OCI-LY3 (cell line): ENCODE measurements around the gene MLXIP.

ENCODE experiments used
- H2AFZ ChIP-seq: fragments of 200-600, 300-600 bp; shearing (Covaris generic); 2 replicates; pipeline ENCODE4 v1.6.0; 2014; ENCODE audit warnings: antibody characterized with exemption, low read depth, low read length
- H3K27ac ChIP-seq: fragments of 200-600, 300-600 bp; sonication (generic); 2 replicates; pipeline ENCODE4 v1.5.1; 2014; ENCODE audit warnings: mild to moderate bottlenecking, low read length, moderate library complexity, mixed read lengths
- H3K27me3 ChIP-seq: fragments of 200-600, 300-600 bp; sonication (generic); 2 replicates; pipeline ENCODE4 v1.6.1; 2014; ENCODE audit warnings: low read depth, low read length, mixed read lengths
- H3K36me3 ChIP-seq: fragments of 200-600, 300-600 bp; sonication (generic); replicated peaks from 2 replicates; pipeline ENCODE3; 2014; ENCODE audit warnings: low read depth, low read length, mixed read lengths
- H3K4me1 ChIP-seq: fragments of 300-600, 200-600 bp; sonication (generic); 2 replicates; pipeline ENCODE4 v1.6.1; 2014; ENCODE audit warnings: low read length, mixed read lengths
- H3K4me2 ChIP-seq: fragments of 200-600, 300-600 bp; sonication (generic); 2 replicates; pipeline ENCODE4 v1.6.1; 2014; ENCODE audit warnings: low read length, mixed read lengths
- H3K4me3 ChIP-seq: fragments of 300-600, 200-600 bp; sonication (generic); 2 replicates; pipeline ENCODE4 v1.5.1; 2014; ENCODE audit warnings: antibody characterized with exemption, mild to moderate bottlenecking, low read length, moderate library complexity
- H3K79me2 ChIP-seq: fragments of 300-600, 200-600 bp; shearing (Covaris generic); 2 replicates; pipeline ENCODE4 v1.6.1; 2014; ENCODE audit warnings: mild to moderate bottlenecking, low read length, mixed read lengths
- H3K9ac ChIP-seq: fragments of 300-600, 200-600 bp; shearing (Covaris generic); 2 replicates; pipeline ENCODE4 v1.6.0; 2014; ENCODE audit warnings: mild to moderate bottlenecking, low read length, moderate library complexity
- H3K9me3 ChIP-seq: fragments of 200-600, 300-600 bp; shearing (Covaris generic); 2 replicates; pipeline ENCODE4 v1.6.1; 2014; ENCODE audit warnings: low read length, mixed read lengths; ENCODE audit not compliant: insufficient read depth
- H4K20me1 ChIP-seq: fragments of 200-600, 300-600 bp; sonication (generic); 2 replicates; pipeline ENCODE4 v1.6.1; 2016; ENCODE audit warnings: low read length, mixed read lengths; ENCODE audit not compliant: insufficient read depth
- CTCF ChIP-seq: fragments of 200-600, 300-600 bp; sonication (generic); IDR thresholded peaks from 2 replicates; pipeline ENCODE4 v1.5.1; 2014; ENCODE audit warnings: antibody characterized with exemption, low read length, low read depth
- EZH2phosphoT487 ChIP-seq: fragments of 200-600 bp; shearing (Covaris generic); IDR thresholded peaks from 2 replicates; pipeline ENCODE4 v1.6.1; 2018; ENCODE audit warnings: antibody characterized with exemption, mixed run types, low read depth

The MLXIP gene

GRCh38 chr12:122082621-122083356 lies 4.2 kb downstream of the MLXIP start:
- Histone ChIP-seq H3K79me2 (peaks cover 80% of the 10 kb centered on the region), H3K9ac (no peak overlapping the region), H4K20me1 (peaks cover 49% of the 10 kb centered on the region), H2AFZ (no peak overlapping the region), H3K27me3 (no peaks in the 10 kb centered on the region), H3K4me2 (peak overlapping the region; percentile 98), H3K4me3 (peak overlapping the region; percentile 58), H3K9me3 (no peaks in the 10 kb centered on the region), H3K27ac (no peak overlapping the region), H3K4me1 (peaks cover 49% of the 10 kb centered on the region), H3K36me3 (peaks cover 17% of the 10 kb centered on the region)
- TF ChIP-seq EZH2phosphoT487: no peak
- no peak for TF ChIP-seq CTCF

- Histone ChIP-seq H4K20me1 (peaks cover 52% of the 10 kb centered on the region), H3K27me3 (no peaks in the 10 kb centered on the region), H2AFZ (no peak overlapping the region), H3K36me3 (peaks cover 25% of the 10 kb centered on the region), H3K4me2 (no peak overlapping the region), H3K9me3 (no peaks in the 10 kb centered on the region), H3K79me2 (peaks cover 80% of the 10 kb centered on the region), H3K4me3 (no peak overlapping the region), H3K27ac (no peak overlapping the region), H3K4me1 (peaks cover 42% of the 10 kb centered on the region), H3K9ac (no peak overlapping the region)
- TF ChIP-seq CTCF: no peak
- no peak for TF ChIP-seq EZH2phosphoT487
These were observed 6.4 kb downstream of the MLXIP start for GRCh38 chr12:122084857-122085405.

- Histone ChIP-seq H3K4me3 (no peak overlapping the region), H3K9ac (no peak overlapping the region), H4K20me1 (peaks cover 45% of the 10 kb centered on the region), H3K4me1 (peaks cover 35% of the 10 kb centered on the region), H3K27ac (no peak overlapping the region), H3K79me2 (peaks cover 74% of the 10 kb centered on the region), H3K4me2 (no peak overlapping the region), H3K36me3 (peaks cover 26% of the 10 kb centered on the region), H3K27me3 (no peaks in the 10 kb centered on the region), H3K9me3 (no peaks in the 10 kb centered on the region), H2AFZ (no peak overlapping the region)
- TF ChIP-seq CTCF: no peak
- TF ChIP-seq EZH2phosphoT487: no peak
These were observed 7.0 kb downstream of the MLXIP start for GRCh38 chr12:122085591-122085990.

GRCh38 chr12:122086116-122086515 lies 7.6 kb downstream of the MLXIP start:
- peaks cover 40% of the 10 kb centered on the region for H4K20me1 ChIP-seq
- no peak overlapping the region for H3K4me2 ChIP-seq
- H3K79me2 ChIP-seq: peaks cover 73% of the 10 kb centered on the region
- H3K9me3 ChIP-seq: no peaks in the 10 kb centered on the region
- no peak overlapping the region for H3K27ac ChIP-seq
- H2AFZ ChIP-seq: no peak overlapping the region
- H3K27me3 ChIP-seq: no peaks in the 10 kb centered on the region
- H3K4me3 ChIP-seq: no peak overlapping the region
- peaks cover 27% of the 10 kb centered on the region for H3K36me3 ChIP-seq
- no peak overlapping the region for H3K9ac ChIP-seq
- TF ChIP-seq EZH2phosphoT487 (no peak), CTCF (no peak)
- peaks cover 30% of the 10 kb centered on the region for H3K4me1 ChIP-seq
